GM12873 (cell line): ENCODE results near the gene NFATC2.

Source experiments
- TF ChIP-seq, protein P1 (sequence below): IDR thresholded peaks from 2 replicates; pipeline ENCODE4 v1.5.1; 2012; ENCODE audit warnings: low read depth, mild to moderate bottlenecking, moderate library complexity, low read length, control low read depth; ENCODE audit not compliant: insufficient read depth; ENCODE audit errors: missing control alignments

NFATC2 gene

DNA sequence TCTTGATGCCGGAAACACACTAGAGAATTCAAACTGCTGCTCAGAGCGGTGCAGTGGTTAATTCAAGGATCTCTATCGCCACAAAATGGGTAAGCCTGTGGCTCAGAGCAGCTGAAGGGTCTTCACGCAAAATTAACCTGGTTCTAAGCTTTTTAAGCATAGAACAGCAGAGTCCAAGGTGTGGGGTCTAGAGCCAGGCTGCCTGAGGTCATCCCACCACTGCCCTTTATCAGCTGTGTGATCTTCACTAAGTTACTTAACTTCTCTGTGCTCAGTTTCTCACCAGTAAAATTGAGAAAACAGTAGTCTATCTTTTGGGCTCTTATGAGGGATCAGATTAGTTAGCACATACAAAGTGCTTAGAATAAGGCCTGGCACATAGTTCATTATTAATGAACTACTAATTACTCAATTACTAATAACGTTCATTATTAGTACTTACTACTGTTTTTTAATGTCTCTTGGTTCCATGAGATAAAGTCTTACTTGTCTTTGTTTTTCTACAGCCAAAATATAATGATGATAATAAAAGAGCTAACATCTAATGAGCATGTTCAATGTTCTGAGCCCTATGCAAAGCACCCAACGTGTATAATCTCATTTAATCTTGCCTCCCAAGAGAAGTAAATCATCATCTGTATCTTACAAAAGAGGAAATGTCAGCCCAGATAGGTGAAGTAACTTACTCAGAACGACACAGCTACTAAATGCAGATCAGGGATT, 92.9 kb downstream of the NFATC2 start:
- TF ChIP-seq, protein P1, sequence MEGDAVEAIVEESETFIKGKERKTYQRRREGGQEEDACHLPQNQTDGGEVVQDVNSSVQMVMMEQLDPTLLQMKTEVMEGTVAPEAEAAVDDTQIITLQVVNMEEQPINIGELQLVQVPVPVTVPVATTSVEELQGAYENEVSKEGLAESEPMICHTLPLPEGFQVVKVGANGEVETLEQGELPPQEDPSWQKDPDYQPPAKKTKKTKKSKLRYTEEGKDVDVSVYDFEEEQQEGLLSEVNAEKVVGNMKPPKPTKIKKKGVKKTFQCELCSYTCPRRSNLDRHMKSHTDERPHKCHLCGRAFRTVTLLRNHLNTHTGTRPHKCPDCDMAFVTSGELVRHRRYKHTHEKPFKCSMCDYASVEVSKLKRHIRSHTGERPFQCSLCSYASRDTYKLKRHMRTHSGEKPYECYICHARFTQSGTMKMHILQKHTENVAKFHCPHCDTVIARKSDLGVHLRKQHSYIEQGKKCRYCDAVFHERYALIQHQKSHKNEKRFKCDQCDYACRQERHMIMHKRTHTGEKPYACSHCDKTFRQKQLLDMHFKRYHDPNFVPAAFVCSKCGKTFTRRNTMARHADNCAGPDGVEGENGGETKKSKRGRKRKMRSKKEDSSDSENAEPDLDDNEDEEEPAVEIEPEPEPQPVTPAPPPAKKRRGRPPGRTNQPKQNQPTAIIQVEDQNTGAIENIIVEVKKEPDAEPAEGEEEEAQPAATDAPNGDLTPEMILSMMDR = no peak

DNA sequence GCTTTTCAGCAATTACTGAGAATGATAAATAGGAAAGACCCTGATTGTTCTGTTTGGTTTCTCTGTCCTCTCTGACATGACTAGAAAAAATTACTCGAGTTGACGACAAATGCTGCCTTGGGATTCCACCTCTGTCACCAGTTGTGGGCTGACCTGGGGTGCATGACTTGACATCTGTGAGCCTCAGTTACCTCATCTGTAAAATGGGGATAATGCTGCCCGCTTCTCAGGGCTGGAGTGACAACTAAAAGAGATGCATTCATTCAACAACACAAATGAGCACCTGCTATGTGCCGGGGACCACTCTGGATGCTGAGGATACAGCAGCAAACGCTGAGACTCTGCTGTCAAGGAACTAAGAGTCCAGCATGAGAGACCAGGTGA, 94.8 kb downstream of the NFATC2 start:
- TF ChIP-seq, protein P1 = no peak

DNA sequence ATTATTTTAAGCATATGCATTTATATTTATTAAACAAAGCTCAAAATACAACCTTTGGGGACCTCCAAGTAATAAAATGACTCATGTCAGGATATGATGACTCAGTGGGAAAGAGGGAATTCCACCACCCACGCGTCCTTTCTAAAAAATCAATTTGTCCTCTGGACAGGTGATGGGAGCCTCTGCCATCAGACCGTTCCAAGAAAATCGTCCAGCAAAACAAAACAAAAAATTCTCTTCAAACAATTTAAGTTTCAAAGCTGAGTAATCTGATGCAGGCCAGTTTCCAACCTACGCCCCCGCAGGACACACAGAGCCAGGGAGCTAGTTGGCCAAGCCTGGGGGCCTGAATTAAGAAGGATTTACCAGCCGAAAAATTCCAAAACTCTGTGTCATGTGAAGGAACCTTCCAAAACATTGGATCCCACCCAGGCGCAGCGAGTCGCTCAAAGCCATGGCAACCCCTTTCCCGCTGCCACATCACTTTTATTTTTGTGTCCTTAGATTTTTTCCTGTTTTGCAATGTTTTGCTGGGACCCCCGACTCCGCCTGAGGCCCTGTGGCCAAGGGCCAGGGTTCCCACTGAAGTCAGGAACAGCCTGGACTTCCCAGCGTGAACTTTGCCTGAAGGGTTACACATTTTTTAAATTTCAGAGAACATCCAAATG, 95.3 kb downstream of the NFATC2 start:
- TF ChIP-seq, protein P1 = no peak

DNA sequence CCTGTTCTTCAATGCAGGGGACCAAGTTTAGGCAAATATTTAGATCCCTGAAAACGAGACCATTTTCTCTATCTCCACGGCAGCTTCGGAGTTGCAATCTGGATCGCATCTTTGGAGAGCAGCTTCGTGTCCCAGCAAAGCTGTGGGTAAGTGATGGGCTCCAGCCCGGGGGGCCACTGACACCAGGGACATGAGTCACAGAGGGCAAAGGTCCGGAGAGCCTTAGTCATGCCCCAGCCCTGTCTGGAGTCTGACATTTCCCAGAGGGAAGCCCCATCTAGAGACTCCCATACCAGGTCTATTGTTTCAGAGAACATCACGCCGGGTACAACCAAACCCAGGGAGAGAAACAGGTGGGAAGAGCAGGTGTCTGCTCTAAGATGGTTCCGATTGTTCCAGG, 95.9 kb downstream of the NFATC2 start:
- TF ChIP-seq, protein P1 = no peak

DNA sequence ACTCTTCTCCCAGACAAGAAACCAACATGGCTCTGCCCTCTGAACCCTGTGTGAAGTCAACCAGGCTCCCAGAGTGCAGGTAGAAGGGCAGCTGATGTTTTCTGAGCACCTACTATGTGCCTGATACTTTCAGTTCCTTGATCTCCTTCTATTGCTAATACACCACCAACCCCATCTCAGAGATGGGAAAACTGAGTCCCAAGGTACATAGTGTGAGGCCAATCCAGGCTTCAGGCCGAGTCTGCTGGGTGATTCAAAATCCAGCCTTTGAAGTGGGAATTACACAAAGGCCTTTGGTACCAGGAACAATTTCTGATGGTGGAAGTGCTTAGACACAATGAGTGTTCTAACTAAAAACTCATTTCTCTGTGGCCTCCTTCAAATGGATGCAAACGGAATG, 96.3 kb downstream of the NFATC2 start:
- TF ChIP-seq, protein P1 = no peak

DNA sequence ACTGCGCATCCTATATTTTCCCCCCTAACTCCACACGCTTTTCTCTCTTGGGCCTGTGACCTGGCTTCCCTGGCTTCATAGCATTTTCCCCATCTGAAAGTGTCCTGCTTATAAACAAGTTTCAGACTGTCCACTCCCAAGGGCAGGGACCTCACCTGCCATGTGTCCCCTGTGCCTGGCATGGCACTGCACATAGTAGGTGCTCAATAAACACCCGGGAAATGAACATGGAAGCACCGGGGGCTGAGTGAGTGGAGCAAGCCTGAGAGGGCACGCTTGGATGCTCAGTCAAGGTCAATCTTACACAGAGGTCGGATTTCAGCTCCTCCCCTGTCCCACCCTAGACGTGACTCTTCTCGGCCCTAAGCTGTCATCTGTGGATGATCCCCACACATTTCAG, 96.9 kb downstream of the NFATC2 start:
- TF ChIP-seq, protein P1 = no peak

DNA sequence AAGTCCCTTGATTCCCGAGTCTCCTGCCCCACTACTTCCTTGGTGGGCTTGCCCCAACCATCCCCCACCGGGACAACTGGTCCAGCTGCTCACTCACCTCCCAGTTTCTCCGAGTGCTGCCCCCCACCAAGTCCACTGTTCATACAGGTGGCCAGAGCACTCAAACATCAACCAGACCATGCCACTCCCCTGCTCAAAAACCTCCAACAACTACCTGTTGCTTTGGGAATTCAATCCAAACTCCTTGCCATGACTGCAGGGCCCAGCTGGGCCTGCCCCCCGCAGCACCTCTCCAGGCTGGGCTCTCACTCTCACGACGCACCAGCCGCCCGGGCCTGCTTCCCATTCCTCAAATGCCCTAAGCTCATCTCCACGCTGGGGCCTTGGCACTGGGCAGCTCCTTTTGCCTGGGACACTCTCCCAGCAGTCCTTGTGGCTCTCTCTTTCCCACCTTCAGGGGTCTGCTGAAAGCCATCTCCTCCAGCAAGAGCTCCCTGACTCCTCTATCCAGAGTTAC, 97.5 kb downstream of the NFATC2 start:
- TF ChIP-seq, protein P1 = no peak
